GM12892 (cell line): Measurements from ENCODE around the gene SMAD1.

Source experiments
- POLR2A ChIP-seq: IDR thresholded peaks from 2 replicates; pipeline ENCODE4 v1.6.1; 2011; ENCODE audit warnings: low read depth, low read length, control low read depth
- POLR2AphosphoS5 ChIP-seq: IDR thresholded peaks from 2 replicates; pipeline ENCODE4 v1.6.1; 2011; ENCODE audit warnings: low read depth, low read length, control low read depth
- TAF1 ChIP-seq: IDR thresholded peaks from 2 replicates; pipeline ENCODE4 v1.6.1; 2011; ENCODE audit warnings: low read depth, mild to moderate bottlenecking, control low read depth, low read length, borderline replicate concordance

- TF ChIP-seq POLR2A, result no peak
- no peak for TF ChIP-seq POLR2AphosphoS5
- no peak for TF ChIP-seq TAF1
These were observed 9.1 kb downstream of the SMAD1 start for GRCh38 chr4:145490796-145491195.
